ENCODE results near the gene PTPRD.

Gene PTPRD

DNA sequence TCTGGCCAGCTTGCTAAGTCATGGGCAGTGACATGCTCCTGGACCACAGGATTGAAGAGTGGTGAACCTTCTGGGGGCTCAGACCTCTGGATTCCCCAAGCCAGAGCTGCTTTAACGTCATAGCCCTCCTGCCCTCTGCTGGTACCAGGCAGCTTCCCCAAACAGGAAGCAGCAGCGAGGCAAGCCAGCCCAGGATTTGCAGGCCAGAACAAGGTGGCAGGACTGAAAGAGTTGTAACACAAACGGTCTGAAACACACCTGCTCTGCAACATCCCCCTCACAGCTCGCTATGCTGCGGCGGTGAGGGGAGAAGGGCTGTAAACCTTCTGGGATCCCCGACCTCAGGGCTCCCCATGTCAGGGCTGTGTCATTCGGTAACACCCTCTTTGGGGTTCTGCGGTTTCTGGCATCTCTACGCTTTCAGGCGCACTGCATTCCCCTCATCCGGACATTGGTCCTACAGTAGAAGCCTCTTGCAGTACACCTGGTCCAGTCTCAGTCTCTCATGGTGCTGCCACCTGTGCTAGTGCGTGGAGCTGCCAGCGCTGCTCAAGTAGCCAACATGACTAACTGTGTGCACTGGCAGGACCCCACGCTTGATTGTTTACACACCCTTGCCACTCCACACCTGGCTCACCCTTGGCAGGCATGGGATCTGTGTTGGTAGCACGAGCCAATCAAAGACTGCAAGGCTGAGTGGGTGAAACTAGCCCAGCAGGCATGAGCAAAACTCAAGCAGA, 893.3 kb downstream of the PTPRD start:
- no peak overlapping the region for H3K4me3 ChIP-seq (ENCODE audit: low read length)
- no peak overlapping the region for H3K4me2 ChIP-seq (ENCODE audit: low read length)
- H4K20me1 ChIP-seq (ENCODE audit: control insufficient read depth, insufficient read depth, low read depth, low read length) = no peaks in the 10 kb centered on the region
- peaks cover 20% of the 10 kb centered on the region for H3K9me3 ChIP-seq (ENCODE audit: control insufficient read depth, insufficient read depth, low read length)
- H3K4me1 ChIP-seq (ENCODE audit: control insufficient read depth, low read length) = no peaks in the 10 kb centered on the region
- H3K36me3 ChIP-seq (ENCODE audit: control insufficient read depth, low read length) = no peaks in the 10 kb centered on the region
- no peak overlapping the region for H3K27ac ChIP-seq (ENCODE audit: low read depth, low read length)
- TF ChIP-seq, protein P1, sequence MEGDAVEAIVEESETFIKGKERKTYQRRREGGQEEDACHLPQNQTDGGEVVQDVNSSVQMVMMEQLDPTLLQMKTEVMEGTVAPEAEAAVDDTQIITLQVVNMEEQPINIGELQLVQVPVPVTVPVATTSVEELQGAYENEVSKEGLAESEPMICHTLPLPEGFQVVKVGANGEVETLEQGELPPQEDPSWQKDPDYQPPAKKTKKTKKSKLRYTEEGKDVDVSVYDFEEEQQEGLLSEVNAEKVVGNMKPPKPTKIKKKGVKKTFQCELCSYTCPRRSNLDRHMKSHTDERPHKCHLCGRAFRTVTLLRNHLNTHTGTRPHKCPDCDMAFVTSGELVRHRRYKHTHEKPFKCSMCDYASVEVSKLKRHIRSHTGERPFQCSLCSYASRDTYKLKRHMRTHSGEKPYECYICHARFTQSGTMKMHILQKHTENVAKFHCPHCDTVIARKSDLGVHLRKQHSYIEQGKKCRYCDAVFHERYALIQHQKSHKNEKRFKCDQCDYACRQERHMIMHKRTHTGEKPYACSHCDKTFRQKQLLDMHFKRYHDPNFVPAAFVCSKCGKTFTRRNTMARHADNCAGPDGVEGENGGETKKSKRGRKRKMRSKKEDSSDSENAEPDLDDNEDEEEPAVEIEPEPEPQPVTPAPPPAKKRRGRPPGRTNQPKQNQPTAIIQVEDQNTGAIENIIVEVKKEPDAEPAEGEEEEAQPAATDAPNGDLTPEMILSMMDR (IDR thresholded peaks at IDR 0.05; ENCODE audit: low read depth, low read length, poor library complexity, severe bottlenecking) = no peak
- TF ChIP-seq EZH2phosphoT487 (IDR thresholded peaks at IDR 0.05; ENCODE audit: borderline replicate concordance, low read length) = no peak
- H3K79me2 ChIP-seq (ENCODE audit: control insufficient read depth, low read length) = no peaks in the 10 kb centered on the region
- no peaks in the 10 kb centered on the region for H3K9me2 ChIP-seq (replicated peaks; ENCODE audit: control insufficient read depth, low read length)
- no peaks in the 10 kb centered on the region for H3K27me3 ChIP-seq (ENCODE audit: control insufficient read depth, low read length)
- H3F3A ChIP-seq (ENCODE audit: control insufficient read depth, insufficient read depth) = no peaks in the 10 kb centered on the region

DNA sequence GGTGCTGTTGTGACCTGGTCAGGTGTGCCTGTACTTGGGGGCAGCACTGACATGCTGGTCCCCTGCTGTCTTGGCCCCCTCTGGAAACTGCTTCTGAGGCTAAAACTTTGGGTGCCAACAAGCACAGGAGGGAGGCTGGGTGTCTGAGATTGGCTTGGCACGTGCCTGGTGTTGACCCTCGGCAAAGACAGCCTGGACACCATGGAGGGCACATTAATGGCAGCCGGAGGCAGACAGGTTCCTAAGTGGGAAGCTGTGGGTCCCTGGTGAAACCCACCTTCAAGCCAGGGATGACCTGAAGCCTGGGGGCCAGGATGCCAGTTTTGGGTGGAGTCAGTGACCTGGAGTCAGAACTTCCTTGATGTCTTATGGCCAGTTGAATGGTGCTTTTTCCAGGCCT, 894.1 kb downstream of the PTPRD start:
- Histone ChIP-seq H3K27ac (ENCODE audit: low read depth, low read length) (no peak overlapping the region), H3K79me2 (ENCODE audit: control insufficient read depth, low read length) (no peaks in the 10 kb centered on the region), H3K36me3 (ENCODE audit: control insufficient read depth, low read length) (no peaks in the 10 kb centered on the region), H3K4me3 (ENCODE audit: low read length) (no peak overlapping the region), H3K4me2 (ENCODE audit: low read length) (no peak overlapping the region), H3K9me3 (ENCODE audit: control insufficient read depth, insufficient read depth, low read length) (peaks cover 20% of the 10 kb centered on the region), H3K9me2 (replicated peaks; ENCODE audit: control insufficient read depth, low read length) (no peaks in the 10 kb centered on the region), H3K27me3 (ENCODE audit: control insufficient read depth, low read length) (no peaks in the 10 kb centered on the region), H3K4me1 (ENCODE audit: control insufficient read depth, low read length) (no peaks in the 10 kb centered on the region), H4K20me1 (ENCODE audit: control insufficient read depth, insufficient read depth, low read depth, low read length) (no peaks in the 10 kb centered on the region), H3F3A (ENCODE audit: control insufficient read depth, insufficient read depth) (no peaks in the 10 kb centered on the region)
- TF ChIP-seq, protein P1 (IDR thresholded peaks at IDR 0.05; ENCODE audit: low read depth, low read length, poor library complexity, severe bottlenecking) = no peak
- TF ChIP-seq EZH2phosphoT487 (IDR thresholded peaks at IDR 0.05; ENCODE audit: borderline replicate concordance, low read length) = no peak

DNA sequence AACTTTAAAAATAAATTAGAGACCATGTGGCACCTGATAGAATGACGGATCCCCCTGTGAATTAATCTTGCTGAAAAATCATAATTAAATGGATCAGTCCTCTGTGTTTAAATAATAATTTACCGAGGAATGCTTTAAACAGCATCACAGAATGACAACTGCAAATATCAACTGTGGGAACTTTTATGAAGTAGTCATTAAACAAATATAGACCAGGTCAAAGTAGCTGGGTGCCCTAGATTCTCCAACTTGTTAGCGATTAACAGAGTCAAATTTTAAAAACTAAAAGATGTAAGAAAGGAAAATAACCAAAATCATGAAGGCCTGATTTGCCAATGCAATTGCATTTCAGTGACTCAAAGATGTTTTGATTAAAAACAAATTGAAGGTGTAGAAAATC, 933.4 kb downstream of the PTPRD start:
- Histone ChIP-seq H3K79me2 (ENCODE audit: control insufficient read depth, low read length) (no peaks in the 10 kb centered on the region), H3K4me2 (ENCODE audit: low read length) (no peak overlapping the region), H3K4me3 (ENCODE audit: low read length) (no peak overlapping the region), H3K4me1 (ENCODE audit: control insufficient read depth, low read length) (no peaks in the 10 kb centered on the region), H3K27ac (ENCODE audit: low read depth, low read length) (no peak overlapping the region), H3K9me2 (replicated peaks; ENCODE audit: control insufficient read depth, low read length) (no peaks in the 10 kb centered on the region), H3F3A (ENCODE audit: control insufficient read depth, insufficient read depth) (no peaks in the 10 kb centered on the region), H3K27me3 (ENCODE audit: control insufficient read depth, low read length) (no peaks in the 10 kb centered on the region), H3K9me3 (ENCODE audit: control insufficient read depth, insufficient read depth, low read length) (no peaks in the 10 kb centered on the region), H4K20me1 (ENCODE audit: control insufficient read depth, insufficient read depth, low read depth, low read length) (no peaks in the 10 kb centered on the region), H3K36me3 (ENCODE audit: control insufficient read depth, low read length) (no peaks in the 10 kb centered on the region)
- TF ChIP-seq, protein P1 (IDR thresholded peaks at IDR 0.05; ENCODE audit: low read depth, low read length, poor library complexity, severe bottlenecking) = no peak
- TF ChIP-seq EZH2phosphoT487 (IDR thresholded peaks at IDR 0.05; ENCODE audit: borderline replicate concordance, low read length) = no peak

Data from DOHH2 (cell line).